Nephron (organoid): ENCODE results near the gene TCL1B.

Experiments used
- H3K27ac Mint-ChIP-seq, 3 experiments: 2 replicates each; pipeline ENCODE4 v1.8.0; 2020; ENCODE audit warnings: mixed read lengths in 3 of 3, mild to moderate bottlenecking in 2 of 3, moderate library complexity in 1 of 3
- H3K27me3 Mint-ChIP-seq: 2 replicates; pipeline ENCODE4 v1.8.0; 2021; ENCODE audit warnings: low read depth, mild to moderate bottlenecking, moderate library complexity, mixed read lengths
- H3K36me3 Mint-ChIP-seq: 2 replicates; pipeline ENCODE4 v1.8.0; 2020; ENCODE audit warnings: low read depth, mixed read lengths
- H3K4me1 Mint-ChIP-seq: 2 replicates; pipeline ENCODE4 v1.8.0; 2020; ENCODE audit warnings: mixed read lengths
- H3K4me3 Mint-ChIP-seq, 3 experiments: 2 replicates each; pipeline ENCODE4 v1.8.0; 2020; ENCODE audit warnings: mild to moderate bottlenecking in 3 of 3, mixed read lengths in 3 of 3, moderate library complexity in 2 of 3
- H3K9me3 Mint-ChIP-seq: 2 replicates; pipeline ENCODE4 v1.8.0; 2020; ENCODE audit warnings: mixed read lengths
- TF ChIP-seq, protein P1 (sequence below), 3 experiments: fragments of 200-600 bp; sonication (generic); IDR thresholded peaks; one replicate each; pipeline ENCODE4 v1.5.0; 2021; ENCODE audit warnings: antibody characterized with exemption in 3 of 3; ENCODE audit not compliant: unreplicated experiment in 3 of 3

The TCL1B gene

DNA sequence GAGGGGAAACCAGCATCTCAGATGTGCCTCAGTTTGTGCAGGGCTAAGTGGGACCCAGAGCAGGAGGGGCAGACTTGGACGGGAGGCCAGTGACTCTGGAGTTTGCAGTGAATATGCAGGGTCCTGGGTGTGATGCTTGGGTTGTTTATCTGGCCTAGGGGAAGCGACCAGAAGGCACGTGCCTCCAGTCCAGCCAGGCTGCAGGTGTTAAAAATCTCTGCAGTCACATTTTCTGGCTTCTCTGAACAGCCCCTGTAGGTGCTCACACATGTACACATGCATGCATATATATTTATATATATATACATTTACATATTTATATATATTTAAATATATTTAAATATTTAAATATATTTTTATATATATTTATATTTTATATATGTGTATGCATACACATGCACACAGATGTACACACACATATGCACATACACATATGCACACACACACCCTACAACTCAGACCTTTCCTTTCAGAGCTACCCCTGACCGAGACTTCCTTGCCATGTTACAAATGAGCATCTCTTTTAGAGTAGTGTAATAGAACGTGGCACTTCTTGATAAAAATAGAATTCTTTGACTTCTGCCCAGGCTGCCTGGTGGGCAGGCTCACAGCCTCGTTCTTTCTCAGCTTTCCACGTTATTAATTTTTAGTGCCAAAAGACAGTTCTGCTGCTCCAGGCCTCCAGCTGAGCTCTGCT, 26.8 kb upstream of the TCL1B start:
- TF ChIP-seq, protein P1, sequence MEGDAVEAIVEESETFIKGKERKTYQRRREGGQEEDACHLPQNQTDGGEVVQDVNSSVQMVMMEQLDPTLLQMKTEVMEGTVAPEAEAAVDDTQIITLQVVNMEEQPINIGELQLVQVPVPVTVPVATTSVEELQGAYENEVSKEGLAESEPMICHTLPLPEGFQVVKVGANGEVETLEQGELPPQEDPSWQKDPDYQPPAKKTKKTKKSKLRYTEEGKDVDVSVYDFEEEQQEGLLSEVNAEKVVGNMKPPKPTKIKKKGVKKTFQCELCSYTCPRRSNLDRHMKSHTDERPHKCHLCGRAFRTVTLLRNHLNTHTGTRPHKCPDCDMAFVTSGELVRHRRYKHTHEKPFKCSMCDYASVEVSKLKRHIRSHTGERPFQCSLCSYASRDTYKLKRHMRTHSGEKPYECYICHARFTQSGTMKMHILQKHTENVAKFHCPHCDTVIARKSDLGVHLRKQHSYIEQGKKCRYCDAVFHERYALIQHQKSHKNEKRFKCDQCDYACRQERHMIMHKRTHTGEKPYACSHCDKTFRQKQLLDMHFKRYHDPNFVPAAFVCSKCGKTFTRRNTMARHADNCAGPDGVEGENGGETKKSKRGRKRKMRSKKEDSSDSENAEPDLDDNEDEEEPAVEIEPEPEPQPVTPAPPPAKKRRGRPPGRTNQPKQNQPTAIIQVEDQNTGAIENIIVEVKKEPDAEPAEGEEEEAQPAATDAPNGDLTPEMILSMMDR (IDR thresholded peaks at IDR 0.05; ENCODE audit: unreplicated experiment in 3 of 3) = no peak
- H3K4me3 Mint-ChIP-seq = no peak overlapping the region
- no peaks in the 10 kb centered on the region for H3K9me3 Mint-ChIP-seq
- H3K4me1 Mint-ChIP-seq = peaks cover 30% of the 10 kb centered on the region
- H3K27me3 Mint-ChIP-seq = peaks cover 33% of the 10 kb centered on the region
- peak overlapping the region; percentile 8 to 83 (median 73) for H3K27ac Mint-ChIP-seq
- no peaks in the 10 kb centered on the region for H3K36me3 Mint-ChIP-seq

DNA sequence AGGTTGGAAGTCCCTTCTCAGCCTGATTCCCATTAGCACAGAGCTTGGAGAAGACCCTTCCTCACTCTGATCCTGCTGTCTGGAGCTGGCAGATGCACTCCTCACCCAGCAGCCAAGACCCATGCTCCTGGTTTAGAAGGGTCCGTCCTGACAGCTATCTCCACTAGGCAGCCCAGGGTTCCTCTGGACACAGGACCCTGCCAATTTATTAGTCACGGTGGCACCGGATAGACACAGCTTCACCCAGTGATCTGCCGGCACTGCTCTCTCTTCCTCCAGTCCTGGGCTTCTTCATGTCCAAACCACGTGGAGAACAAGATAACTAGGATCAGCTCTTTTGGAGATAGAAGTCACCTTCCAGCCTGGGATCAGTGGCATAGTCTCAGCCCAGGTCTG, 26.2 kb upstream of the TCL1B start:
- H3K4me3 Mint-ChIP-seq = no peak overlapping the region
- H3K9me3 Mint-ChIP-seq = no peaks in the 10 kb centered on the region

DNA sequence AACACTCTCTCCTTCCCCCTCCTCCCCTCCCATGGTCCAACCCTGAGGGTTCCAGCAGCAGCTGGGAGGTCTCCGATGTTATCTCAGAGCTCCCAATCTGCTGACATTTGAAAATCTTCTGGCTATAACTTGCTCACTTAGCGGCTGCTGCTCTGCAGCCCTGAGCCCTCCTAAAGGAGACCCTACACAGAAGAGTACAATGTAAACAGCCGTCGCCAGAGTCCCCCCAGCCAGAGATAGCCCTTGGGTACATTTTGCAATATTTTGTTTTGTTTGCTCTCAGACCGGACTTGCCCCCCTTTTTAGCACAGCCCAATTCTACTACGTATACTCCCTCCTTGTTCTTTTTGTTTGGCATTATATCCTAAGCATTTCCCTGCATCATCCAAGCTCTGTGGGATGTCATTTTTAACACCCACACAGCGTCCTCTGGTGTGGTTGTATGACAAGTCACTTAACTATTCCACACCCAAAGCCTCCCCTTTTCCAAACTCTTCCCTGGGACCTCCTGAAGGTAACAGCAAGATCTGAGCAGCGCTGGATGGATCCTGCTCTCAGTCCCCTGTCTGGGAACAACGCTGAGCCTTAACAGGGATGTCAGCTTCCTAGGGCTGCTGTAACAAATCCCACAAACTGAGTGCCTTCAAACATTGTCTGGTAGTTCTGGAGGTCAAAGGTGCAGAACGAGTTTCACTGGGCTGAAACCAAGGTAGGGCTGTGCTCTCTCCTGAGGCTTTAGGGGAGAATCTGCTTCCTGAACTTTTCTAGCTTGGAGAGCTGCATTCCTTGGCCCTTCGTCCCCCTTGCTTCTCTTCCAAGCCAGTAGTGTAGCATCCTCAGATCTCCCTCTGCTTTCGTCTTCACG, 25.3 kb upstream of the TCL1B start:
- peak overlapping the region in 2 of 3 experiments; percentile 5 to 40 for H3K4me3 Mint-ChIP-seq
- peak overlapping the region; percentile 73 to 89 (median 83) for H3K27ac Mint-ChIP-seq
- H3K9me3 Mint-ChIP-seq = no peaks in the 10 kb centered on the region
- H3K36me3 Mint-ChIP-seq = no peaks in the 10 kb centered on the region
- peaks cover 30% of the 10 kb centered on the region for H3K4me1 Mint-ChIP-seq
- TF ChIP-seq, protein P1 (IDR thresholded peaks at IDR 0.05; ENCODE audit: unreplicated experiment in 3 of 3) = no peak
- peaks cover 26% of the 10 kb centered on the region for H3K27me3 Mint-ChIP-seq

More for the DNA sequence above, 26.2 kb upstream of the TCL1B start:
- Mint-ChIP-seq H3K4me1 (peaks cover 30% of the 10 kb centered on the region), H3K27ac (peak overlapping the region; percentile 73 to 89 (median 83)), H3K27me3 (peaks cover 28% of the 10 kb centered on the region), H3K36me3 (no peaks in the 10 kb centered on the region)
- TF ChIP-seq, protein P1 (IDR thresholded peaks at IDR 0.05; ENCODE audit: unreplicated experiment in 3 of 3) = no peak

DNA sequence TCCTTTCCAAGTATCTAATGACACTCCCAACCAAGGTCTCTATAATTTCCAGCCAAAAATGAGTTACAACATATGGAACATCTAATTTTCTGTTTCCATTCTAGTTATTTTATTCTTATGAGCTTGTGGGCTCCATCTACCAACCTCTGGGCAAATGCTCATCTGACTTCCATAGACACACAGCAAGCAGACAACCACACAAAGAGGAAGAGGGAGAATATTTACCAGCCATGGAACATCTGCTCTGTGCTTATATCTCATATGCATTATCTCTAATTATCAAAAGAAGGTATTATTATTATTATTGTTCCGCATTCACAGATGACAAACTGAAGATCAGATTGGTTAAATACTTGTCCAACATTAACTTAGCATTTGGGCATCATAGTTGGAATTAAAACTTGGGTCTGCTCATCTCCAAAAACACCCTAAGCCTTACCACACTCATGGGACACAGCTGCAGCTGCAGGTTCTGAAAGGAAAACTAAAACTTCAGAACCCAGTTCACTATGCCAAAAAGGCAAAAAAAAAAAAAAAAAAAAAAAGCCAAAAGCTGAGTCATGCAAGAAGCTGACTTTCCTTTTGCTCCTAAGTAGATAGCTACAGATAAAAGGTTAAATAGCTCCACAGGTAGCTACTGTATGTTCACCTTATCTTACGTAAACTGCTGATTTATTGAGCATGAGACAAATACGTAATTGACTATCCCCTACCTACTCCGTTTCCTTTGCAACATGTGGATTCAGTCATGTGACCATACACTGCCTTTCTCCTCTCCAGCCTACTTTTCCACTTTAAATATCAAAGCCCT, 23.6 kb upstream of the TCL1B start:
- no peaks in the 10 kb centered on the region for H3K36me3 Mint-ChIP-seq
- TF ChIP-seq, protein P1 (IDR thresholded peaks at IDR 0.05; ENCODE audit: unreplicated experiment in 3 of 3) = no peak
- peaks cover 21% of the 10 kb centered on the region for H3K27me3 Mint-ChIP-seq
- H3K27ac Mint-ChIP-seq = peak overlapping the region; percentile 52 to 85 (median 70)
- no peaks in the 10 kb centered on the region for H3K9me3 Mint-ChIP-seq
- H3K4me3 Mint-ChIP-seq = no peak overlapping the region
- peaks cover 36% of the 10 kb centered on the region for H3K4me1 Mint-ChIP-seq

DNA sequence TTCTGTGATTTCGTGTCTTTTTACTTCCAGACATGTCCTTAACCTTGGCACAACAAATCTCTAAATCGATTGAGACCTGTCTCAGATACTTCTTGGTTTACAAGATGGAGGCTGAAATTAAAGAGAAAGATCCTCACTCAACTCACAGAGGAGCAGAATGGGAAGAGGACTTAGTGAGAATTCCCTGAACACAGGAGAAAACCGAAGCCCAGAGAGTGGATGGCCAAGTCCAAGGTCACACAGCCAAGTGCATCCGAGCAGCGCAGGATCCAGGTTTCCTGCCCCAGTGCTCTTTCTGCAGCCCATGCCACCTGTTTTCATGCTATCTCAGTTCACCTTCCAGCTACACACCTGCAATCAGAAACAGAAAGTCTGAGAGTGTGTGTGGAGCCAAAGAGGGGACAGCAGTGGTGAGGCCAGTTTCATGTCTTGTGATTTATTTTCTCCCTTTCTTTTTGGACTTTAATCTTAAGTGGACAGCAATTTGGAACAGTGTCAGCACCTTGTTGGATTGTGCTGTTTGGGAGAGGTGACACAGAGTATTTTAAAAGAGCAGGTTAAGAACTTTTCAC, 22.9 kb upstream of the TCL1B start:
- H3K4me1 Mint-ChIP-seq = peaks cover 44% of the 10 kb centered on the region
- H3K27ac Mint-ChIP-seq = peak overlapping the region; percentile 26 to 85 (median 28)
- H3K27me3 Mint-ChIP-seq = peaks cover 14% of the 10 kb centered on the region
- H3K4me3 Mint-ChIP-seq = no peak overlapping the region
- TF ChIP-seq, protein P1 (IDR thresholded peaks at IDR 0.05; ENCODE audit: unreplicated experiment in 3 of 3) = no peak
- H3K36me3 Mint-ChIP-seq = no peaks in the 10 kb centered on the region
- no peaks in the 10 kb centered on the region for H3K9me3 Mint-ChIP-seq
